T-cell (primary cell): ENCODE results near the gene SBK3. TPM values are rescaled to one million over a fixed set of nuclear protein-coding genes. Genes with fewer than 3 reads are reported as not detected.
"Not testable (repeated sequence)": the region's sequence is repeated elsewhere in the genome, so short reads cannot be mapped to it uniquely, and the experiment has no call there.

Source experiments
- ATAC-seq, 4 experiments: fragments of 200-7000 bp in 3 of 4; fragments of 150-1000 bp in 1 of 4; cut with Tn5 transposase; replicated peaks in 1 of 4; 1 replicate in 3 of 4; 2 replicates in 1 of 4; pipeline ENCODE4 v1.10.0; 2021; ENCODE audit warnings: moderate library complexity in 3 of 4, mild to moderate bottlenecking in 2 of 4, moderate number of reproducible peaks in 1 of 4
- CTCF ChIA-PET, 2 donors: fragments of 300-600 bp; sonication (Branson Sonifier 250); formaldehyde crosslinking; loops; one replicate each; lab custom pipeline; 2022; ENCODE audit warnings: antibody characterized with exemption in 2 of 2; lab: Charles Lee
- POLR2A ChIA-PET, 2 donors: fragments of 300-600 bp; sonication (Branson Sonifier 250); formaldehyde crosslinking; loops; one replicate each; lab custom pipeline; 2022; ENCODE audit warnings: antibody characterized with exemption in 2 of 2; lab: Charles Lee
- DNase-seq, 35 experiments: peaks; one replicate each; pipeline versions ENCODE4 v3.0.0 to v3.0.0-alpha.2; 2013 to 2023
- H3K27ac ChIP-seq: one replicate; pipeline ENCODE4 v1.5.1; 2013; ENCODE audit warnings: low read length
- H3K27me3 ChIP-seq, 2 experiments: replicated peaks in 1 of 2; 1 replicate in 1 of 2; 2 replicates in 1 of 2; pipeline versions ENCODE4 v1.6.1 to v1.7.0; 2013; ENCODE audit warnings: low read length in 1 of 2, mixed read lengths in 1 of 2; ENCODE audit not compliant: control insufficient read depth in 2 of 2, insufficient read depth in 2 of 2; ENCODE audit errors: extremely low read depth in 1 of 2
- H3K36me3 ChIP-seq, 2 donors: 1 replicate in 1 of 2; 2 replicates in 1 of 2; pipeline versions ENCODE4 v1.6.1 to v1.7.0; 2013; ENCODE audit warnings: low read length in 1 of 2; ENCODE audit not compliant: control insufficient read depth in 2 of 2, insufficient read depth in 1 of 2; ENCODE audit errors: extremely low read depth in 1 of 2
- H3K4me1 ChIP-seq, 2 experiments: 1 replicate in 1 of 2; 2 replicates in 1 of 2; pipeline versions ENCODE4 v1.6.1 to v1.7.0; 2013; ENCODE audit warnings: low read length in 2 of 2, mixed read lengths in 1 of 2; ENCODE audit not compliant: insufficient read depth in 2 of 2, control insufficient read depth in 1 of 2; ENCODE audit errors: extremely low read depth in 1 of 2
- H3K4me3 ChIP-seq, 2 donors: 1 replicate in 1 of 2; 2 replicates in 1 of 2; pipeline versions ENCODE4 v1.5.1 to v1.7.0; 2013; ENCODE audit warnings: mild to moderate bottlenecking in 2 of 2, low read length in 1 of 2, moderate library complexity in 1 of 2; ENCODE audit not compliant: control insufficient read depth in 1 of 2; ENCODE audit errors: extremely low read depth in 1 of 2
- H3K9me3 ChIP-seq: 2 replicates; pipeline ENCODE4 v1.7.0; 2013
- H3K27ac Mint-ChIP-seq, 2 donors: one replicate each; pipeline ENCODE4 v1.8.0; 2020 to 2021; ENCODE audit warnings: mild to moderate bottlenecking in 2 of 2, mixed read lengths in 2 of 2
- H3K27me3 Mint-ChIP-seq, 2 donors: one replicate each; pipeline ENCODE4 v1.8.0; 2021 to 2022; ENCODE audit warnings: mixed read lengths in 2 of 2
- H3K36me3 Mint-ChIP-seq: one replicate; pipeline ENCODE4 v1.8.0; 2021; ENCODE audit warnings: mixed read lengths
- H3K4me1 Mint-ChIP-seq, 3 donors: one replicate each; pipeline ENCODE4 v1.8.0; 2020 to 2022; ENCODE audit warnings: mixed read lengths in 3 of 3, mild to moderate bottlenecking in 1 of 3
- H3K4me3 Mint-ChIP-seq, 3 donors: one replicate each; pipeline ENCODE4 v1.8.0; 2020 to 2022; ENCODE audit warnings: mild to moderate bottlenecking in 3 of 3, mixed read lengths in 3 of 3, moderate library complexity in 3 of 3
- H3K9me3 Mint-ChIP-seq, 3 donors: one replicate each; pipeline ENCODE4 v1.8.0; 2020 to 2022; ENCODE audit warnings: mixed read lengths in 3 of 3
- WGBS: methylation state at CpG from one replicate; pipeline ENCODE4 v1.1.5; 2013; ENCODE audit warnings: missing lambda C conversion rate; ENCODE audit not compliant: insufficient coverage; 5-methylcytosine and 5-hydroxymethylcytosine counted together
- total RNA-seq, 35 experiments: library from RNA in 6 of 35; stranded (reverse) in 6 of 35; fragments of 120-200 nt in 1 of 35; gene quantifications; one replicate each; pipeline versions ENCODE4 v1.2.1 to v1.2.4 and lab custom pipeline; 2013 to 2026

The SBK3 gene
- total RNA-seq, 5 donors from 2014 or later (not counting 1 experiment from before 2014, with no cell fraction given), result not detected

DNA sequence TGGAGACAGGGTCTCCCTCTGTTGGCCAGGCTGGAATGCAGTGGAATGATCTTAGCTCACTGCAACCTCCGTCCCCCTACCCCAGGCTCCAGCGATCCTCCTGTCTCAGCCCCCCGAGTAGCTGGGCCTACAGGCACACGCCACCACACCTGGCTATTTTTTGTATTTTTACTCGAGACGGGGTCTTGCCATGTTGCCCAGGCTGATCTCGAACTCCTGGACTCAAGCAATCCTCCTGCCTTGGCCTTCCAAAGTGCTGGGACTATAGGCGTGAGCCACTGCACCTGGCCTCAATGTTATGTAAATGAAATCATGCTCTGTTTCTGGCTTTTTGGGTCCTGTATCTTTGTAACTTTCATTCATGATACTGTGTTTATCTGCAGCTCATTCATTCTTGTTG, 43.4 kb upstream of the SBK3 start:
- no peak for ATAC-seq
- Histone ChIP-seq H3K4me3 (no peak overlapping the region), H3K4me1 (peaks cover 17 to 29% of the 10 kb centered on the region in 2 experiments), H3K9me3 (no peaks in the 10 kb centered on the region), H3K27me3 (peaks cover 0 to 17% of the 10 kb centered on the region in 2 experiments), H3K27ac (no peak overlapping the region), H3K36me3 (peaks cover 5 to 16% of the 10 kb centered on the region in 2 donors)
- Mint-ChIP-seq H3K27me3 (peaks cover 0 to 2% of the 10 kb centered on the region in 2 donors), H3K4me1 (peaks cover 20 to 34% (median 23%) of the 10 kb centered on the region in 3 donors), H3K27ac (no peak overlapping the region), H3K4me3 (no peak overlapping the region), H3K36me3 (peaks cover 7% of the 10 kb centered on the region), H3K9me3 (no peaks in the 10 kb centered on the region)
- no peak for DNase-seq
- WGBS, result 89% methylated on average over 6 of the region's 8 CpGs
- ChIA-PET CTCF (no interaction called here), POLR2A (no interaction called here)

GRCh38 chr19:55586976-55587668, 41.8 kb upstream of the SBK3 start:
- peaks cover 2 to 4% of the 10 kb centered on the region in 2 donors for H3K36me3 ChIP-seq
- peaks cover 0 to 17% of the 10 kb centered on the region in 2 experiments for H3K27me3 ChIP-seq
- Mint-ChIP-seq H3K4me3 (peak overlapping the region; percentile 77 to 83 (median 82)), H3K36me3 (peaks cover 4% of the 10 kb centered on the region), H3K27me3 (peaks cover 0 to 2% of the 10 kb centered on the region in 2 donors), H3K9me3 (no peaks in the 10 kb centered on the region), H3K4me1 (peaks cover 20 to 35% (median 25%) of the 10 kb centered on the region in 3 donors), H3K27ac (peak overlapping the region; percentile 78 to 82)
- H3K27ac ChIP-seq, result no peak overlapping the region
- no peaks in the 10 kb centered on the region for H3K9me3 ChIP-seq
- DNase-seq (peak; percentile 79 to 96 (median 89)), ATAC-seq (peak; percentile 90 to 97 (median 94))
- ChIA-PET POLR2A (interaction anchor here in 1 of 2 donors (0.7 kb wide), 1 partner anchor 53 kb away, joined by 3 read pairs; no protein-coding TSS in a partner anchor), CTCF (interaction anchor here in 1 of 2 donors (0.6 to 1.2 kb wide), 3 partner anchors 13 to 66 kb away, joined by 3 to 5 read pairs (median 4); partner anchors contain the start of genes ZNF524 and ZNF865)
- H3K4me1 ChIP-seq, result peaks cover 17 to 29% of the 10 kb centered on the region in 2 experiments
- 5% methylated on average over 17 of the region's 40 CpGs for WGBS
- peak overlapping the region; percentile 40 to 57 for H3K4me3 ChIP-seq

- H3K9me3 ChIP-seq, result no peaks in the 10 kb centered on the region
- peak overlapping the region; percentile 30 to 64 for H3K4me3 ChIP-seq
- peak overlapping the region; percentile 79 to 82 for H3K27ac Mint-ChIP-seq
- ChIA-PET POLR2A (interaction anchor here in 1 of 2 donors (0.6 kb wide), 1 partner anchor 15 kb away, joined by 5 read pairs; no protein-coding TSS in a partner anchor), CTCF (interaction anchor here in 1 of 2 donors (0.6 kb wide), 1 partner anchor 62 kb away, joined by 3 read pairs; the partner anchor contains the start of gene CCDC106)
- ATAC-seq, result peak; percentile 36 to 59 (median 42)
- peaks cover 0 to 2% of the 10 kb centered on the region in 2 donors for H3K27me3 Mint-ChIP-seq
- H3K4me1 Mint-ChIP-seq, result peaks cover 32 to 46% (median 38%) of the 10 kb centered on the region in 3 donors
- no peaks in the 10 kb centered on the region for H3K36me3 Mint-ChIP-seq
- peak overlapping the region; percentile 18 for H3K27ac ChIP-seq
- peaks cover 23 to 40% of the 10 kb centered on the region in 2 experiments for H3K4me1 ChIP-seq
- H3K4me3 Mint-ChIP-seq, result peak overlapping the region; percentile 77 to 83 (median 82)
- H3K27me3 ChIP-seq, result peaks cover 0 to 17% of the 10 kb centered on the region in 2 experiments
- H3K9me3 Mint-ChIP-seq, result no peaks in the 10 kb centered on the region
- DNase-seq, result peak in 19 of 35 experiments; percentile 4 to 56 (median 38)
- 8% methylated on average over 31 of the region's 36 CpGs for WGBS
- H3K36me3 ChIP-seq, result no peaks in the 10 kb centered on the region
Observed at GRCh38 chr19:55585658-55586339, 40.5 kb upstream of the SBK3 start.

DNA sequence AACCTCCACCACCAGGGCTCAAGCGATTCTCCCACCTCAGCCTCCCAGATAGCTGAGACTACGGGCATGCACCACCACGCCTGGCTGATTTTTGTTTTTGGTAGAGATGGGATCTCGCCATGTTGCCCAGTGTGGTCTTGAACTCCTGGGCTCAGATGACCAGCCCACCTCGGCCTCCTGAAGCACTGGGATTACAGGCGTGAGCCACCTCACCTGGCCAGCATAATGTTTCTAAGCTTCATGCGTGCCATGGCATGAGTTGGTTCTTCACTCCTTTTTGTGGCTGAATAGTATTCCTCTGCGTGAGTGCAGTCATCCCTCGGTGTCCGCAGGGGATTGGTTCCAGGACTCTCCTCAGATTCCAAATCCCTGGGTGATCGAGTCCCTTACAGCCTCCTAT, 39.5 kb upstream of the SBK3 start:
- Mint-ChIP-seq H3K9me3 (no peaks in the 10 kb centered on the region), H3K36me3 (peaks cover 1% of the 10 kb centered on the region), H3K4me3 (peak overlapping the region in 1 of 3 donors; percentile 77), H3K4me1 (peaks cover 35 to 48% (median 42%) of the 10 kb centered on the region in 3 donors), H3K27ac (peak overlapping the region; percentile 65 to 82), H3K27me3 (peaks cover 0 to 2% of the 10 kb centered on the region in 2 donors)
- ATAC-seq (no peak), DNase-seq (no peak)
- CTCF ChIA-PET, result no interaction called here
- no peaks in the 10 kb centered on the region for H3K9me3 ChIP-seq
- peaks cover 0 to 17% of the 10 kb centered on the region in 2 experiments for H3K27me3 ChIP-seq
- POLR2A ChIA-PET, result no interaction called here
- peaks cover 23 to 48% of the 10 kb centered on the region in 2 experiments for H3K4me1 ChIP-seq
- H3K4me3 ChIP-seq, result no peak overlapping the region
- WGBS, result 94% methylated on average over 7 of the region's 11 CpGs
- no peak overlapping the region for H3K27ac ChIP-seq
- H3K36me3 ChIP-seq, result no peaks in the 10 kb centered on the region

DNA sequence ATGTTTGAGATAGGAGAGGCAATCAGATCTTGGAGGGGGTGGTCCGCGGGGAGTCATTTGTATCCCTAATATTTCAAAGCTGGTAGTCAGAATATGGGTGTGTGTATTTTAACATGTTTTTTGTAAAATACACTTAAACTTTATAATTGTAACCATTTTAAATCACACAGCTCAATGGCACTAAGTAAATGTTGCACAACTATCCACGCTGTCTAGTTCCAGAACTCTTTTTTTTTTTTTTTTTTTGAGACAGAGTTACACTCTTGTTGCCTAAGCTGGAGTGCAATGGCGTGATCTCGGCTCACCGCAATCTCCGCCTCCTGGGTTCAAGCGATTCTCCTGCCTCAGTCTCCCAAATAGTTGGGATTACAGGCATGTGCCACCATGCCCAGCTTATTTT, 38.6 kb upstream of the SBK3 start:
- H3K9me3 ChIP-seq, POLR2A ChIA-PET, H3K36me3 Mint-ChIP-seq, H3K27ac Mint-ChIP-seq, H3K9me3 Mint-ChIP-seq, H3K4me3 Mint-ChIP-seq, H3K27ac ChIP-seq, H3K27me3 Mint-ChIP-seq, ATAC-seq, H3K4me3 ChIP-seq, H3K36me3 ChIP-seq, DNase-seq: not testable (repeated sequence)
- Histone ChIP-seq H3K4me1 (peaks cover 23 to 52% of the 10 kb centered on the region in 2 experiments), H3K27me3 (peaks cover 0 to 17% of the 10 kb centered on the region in 2 experiments)
- WGBS, result 67% methylated on average over 1 of the region's 8 CpGs
- CTCF ChIA-PET, result interaction anchor here (0.5 to 1.3 kb wide), 5 partner anchors 21 to 1472 kb away, joined by 3 to 9 read pairs (median 3); partner anchors contain the start of gene ZNF865 (in 1 of the 2)
- peaks cover 39 to 48% (median 48%) of the 10 kb centered on the region in 3 donors for H3K4me1 Mint-ChIP-seq

GRCh38 chr19:55582284-55582683, 36.9 kb upstream of the SBK3 start:
- CTCF ChIA-PET, result interaction anchor here in 1 of 2 donors (0.6 to 0.9 kb wide), 2 partner anchors 43 to 283 kb away, joined by 3 to 5 read pairs; partner anchors contain the start of gene ZNF784
- H3K4me3 ChIP-seq, ATAC-seq, H3K9me3 Mint-ChIP-seq, H3K36me3 Mint-ChIP-seq, DNase-seq, H3K27ac ChIP-seq, H3K27me3 Mint-ChIP-seq, H3K36me3 ChIP-seq, POLR2A ChIA-PET, H3K9me3 ChIP-seq: not testable (repeated sequence)
- 60% methylated on average over 1 of the region's 4 CpGs for WGBS
- Mint-ChIP-seq H3K4me1 (peaks cover 36 to 45% (median 39%) of the 10 kb centered on the region in 3 donors), H3K4me3 (peak overlapping the region; percentile 29 to 89 (median 39)), H3K27ac (peak overlapping the region; percentile 54 to 88)
- H3K27me3 ChIP-seq, result peaks cover 0 to 13% of the 10 kb centered on the region in 2 experiments
- peaks cover 19 to 42% of the 10 kb centered on the region in 2 experiments for H3K4me1 ChIP-seq
